Vein endothelial cell (primary cell): Measurements from ENCODE around the gene SALL4. TPM values are rescaled to one million over a fixed set of nuclear protein-coding genes. Genes with fewer than 3 reads are reported as not detected.

ENCODE experiments used
- total RNA-seq: library from RNA; depleted of rRNA; stranded (reverse); fragments of >200 nt; gene quantifications from 2 replicates; pipeline ENCODE4 v1.2.3, GENCODE V29; 2012

The SALL4 gene
- 0.38 and 0.65 TPM in 2 replicates for total RNA-seq

GRCh38 chr20:51802170-51802751, at the start of gene SALL4:
Gene SALL4 (minus strand): TSS chr20:51802521. CDS start chr20:51802408, 113 bp downstream.

GRCh38 chr20:51767867-51768758, 34.2 kb downstream of the SALL4 start, which contains the start of gene ATP9A:
Gene ATP9A (minus strand): TSS chr20:51768390. CDS start chr20:51768369, 21 bp downstream.

Other genes with a start within 250 kb of the SALL4 start
- 33.3 and 40.5 TPM in 2 replicates for gene ATP9A, start 34.1 kb downstream of the SALL4 start, total RNA-seq